Neural cell (in vitro differentiated cells): ENCODE results near the gene HSD3B7. TPM values are rescaled to one million over a fixed set of nuclear protein-coding genes. Genes with fewer than 3 reads are reported as not detected.

ENCODE experiments used
- H2AFZ ChIP-seq: fragments of 200-600, 300-800 bp; sonication (generic), shearing (Covaris generic); 2 replicates; pipeline ENCODE4 v1.6.0; 2014; ENCODE audit warnings: low read depth, mild to moderate bottlenecking, antibody characterized with exemption, low read length, moderate library complexity
- H3F3A ChIP-seq: fragments of 200-600 bp; shearing (Covaris generic); 2 replicates; pipeline ENCODE4 v1.6.1; 2016; ENCODE audit warnings: mild to moderate bottlenecking, moderate library complexity, mixed read lengths, antibody characterized with exemption, low read length; ENCODE audit not compliant: insufficient read depth, poor library complexity, severe bottlenecking
- H3K27ac ChIP-seq: fragments of 200-600, 300-800 bp; sonication (generic), shearing (Covaris generic); 2 replicates; pipeline ENCODE4 v1.5.1; 2014; ENCODE audit warnings: mild to moderate bottlenecking, low read length, moderate library complexity
- H3K27me3 ChIP-seq: fragments of 300-800, 200-600 bp; sonication (generic), shearing (Covaris generic); 2 replicates; pipeline ENCODE4 v1.6.0; 2014; ENCODE audit warnings: mild to moderate bottlenecking, low read depth, low read length, moderate library complexity; ENCODE audit not compliant: insufficient read depth
- H3K36me3 ChIP-seq: fragments of 300-800, 200-600 bp; sonication (generic), shearing (Covaris generic); 2 replicates; pipeline ENCODE4 v1.5.1; 2014; ENCODE audit warnings: mild to moderate bottlenecking, antibody characterized with exemption, low read length, moderate library complexity; ENCODE audit not compliant: insufficient read depth
- H3K4me2 ChIP-seq: fragments of 300-800, 200-600 bp; sonication (generic), shearing (Covaris generic); 2 replicates; pipeline ENCODE4 v1.6.0; 2014; ENCODE audit warnings: mild to moderate bottlenecking, low read length
- H3K4me3 ChIP-seq: fragments of 300-800, 200-600 bp; sonication (generic), shearing (Covaris generic); 2 replicates; pipeline ENCODE4 v1.5.1; 2014; ENCODE audit warnings: mild to moderate bottlenecking, low read length, moderate library complexity
- H3K79me2 ChIP-seq: fragments of 200-600 bp; shearing (Covaris generic); replicated peaks from 2 replicates; pipeline ENCODE4 v1.6.0; 2014; ENCODE audit warnings: mild to moderate bottlenecking, low read length, moderate library complexity; ENCODE audit not compliant: insufficient read depth
- H3K9ac ChIP-seq: fragments of 300-800, 200-600 bp; sonication (generic), shearing (Covaris generic); 2 replicates; pipeline ENCODE4 v1.6.1; 2016; ENCODE audit warnings: mild to moderate bottlenecking, low read length, mixed read lengths
- H3K9me2 ChIP-seq: fragments of 200-600 bp; shearing (Covaris generic); 2 replicates; pipeline ENCODE4 v1.6.1; 2016; ENCODE audit warnings: mild to moderate bottlenecking, low read length, mixed read lengths; ENCODE audit not compliant: insufficient read depth
- H3K9me3 ChIP-seq: fragments of 200-600, 300-800 bp; sonication (generic), shearing (Covaris generic); 2 replicates; pipeline ENCODE4 v1.6.1; 2016; ENCODE audit warnings: mild to moderate bottlenecking, mixed run types, low read length, moderate library complexity, mixed read lengths
- H4K20me1 ChIP-seq: fragments of 200-600 bp; shearing (Covaris generic); 2 replicates; pipeline ENCODE4 v1.6.1; 2016; ENCODE audit warnings: mild to moderate bottlenecking, mixed run types; ENCODE audit not compliant: insufficient read depth
- EP300 ChIP-seq: fragments of 450-650 bp; conservative IDR thresholded peaks from 2 replicates; pipeline ENCODE4 v1.6.1; 2014; ENCODE audit warnings: antibody characterized with exemption, mild to moderate bottlenecking, moderate library complexity; ENCODE audit not compliant: poor library complexity, severe bottlenecking
- EZH2 ChIP-seq: fragments of 200-600, 300-800 bp; shearing (Covaris generic), sonication (generic); IDR thresholded peaks from 2 replicates; pipeline ENCODE4 v1.6.1; 2014; ENCODE audit warnings: antibody characterized with exemption, low read length, borderline replicate concordance, mild to moderate bottlenecking; ENCODE audit not compliant: insufficient read depth, poor library complexity, severe bottlenecking
- MXI1 ChIP-seq: fragments of 450-650 bp; conservative IDR thresholded peaks from 2 replicates; pipeline ENCODE4 v1.6.1; 2014; ENCODE audit warnings: antibody characterized with exemption, mild to moderate bottlenecking; ENCODE audit not compliant: poor library complexity, severe bottlenecking
- POLR2AphosphoS5 ChIP-seq: IDR thresholded peaks from 2 replicates; pipeline ENCODE4 v1.6.1; 2012
- RAD21 ChIP-seq: fragments of 450-650 bp; conservative IDR thresholded peaks from 2 replicates; pipeline ENCODE4 v1.6.1; 2014; ENCODE audit warnings: antibody characterized with exemption, mild to moderate bottlenecking, moderate library complexity
- REST ChIP-seq: IDR thresholded peaks from 2 replicates; pipeline ENCODE4 v1.6.1; 2012; ENCODE audit warnings: borderline replicate concordance
- SMC3 ChIP-seq: fragments of 450-650 bp; conservative IDR thresholded peaks from 2 replicates; pipeline ENCODE4 v1.6.1; 2014; ENCODE audit warnings: antibody characterized with exemption, mild to moderate bottlenecking, moderate library complexity; ENCODE audit not compliant: poor library complexity
- TAF1 ChIP-seq: IDR thresholded peaks from 2 replicates; pipeline ENCODE4 v1.6.1; 2012; ENCODE audit warnings: low read depth
- polyA plus RNA-seq: library from polyadenylated mRNA; depleted of rRNA; stranded (reverse); fragments of >200 nt; gene quantifications from 2 replicates; pipeline ENCODE4 v1.2.3, GENCODE V29; 2014
- TF ChIP-seq, protein P1 (sequence below): fragments of 450-650 bp; IDR thresholded peaks from 2 replicates; pipeline ENCODE4 v1.5.1; 2014; ENCODE audit warnings: antibody characterized with exemption, mild to moderate bottlenecking, moderate library complexity; ENCODE audit not compliant: poor library complexity, severe bottlenecking

HSD3B7 gene
- polyA plus RNA-seq, 1 donor from 2014 or later, result 3.4 TPM

GRCh38 chr16:30979170-30980022 is 5.6 kb upstream of the HSD3B7 start:
- H3K9me2 ChIP-seq, result no peaks in the 10 kb centered on the region
- no peak overlapping the region for H3K9ac ChIP-seq
- TF ChIP-seq EP300 (no peak), TAF1 (no peak), SMC3 (no peak), EZH2 (no peak), RAD21 (no peak), REST (no peak), POLR2AphosphoS5 (no peak), MXI1 (no peak)
- TF ChIP-seq, protein P1, sequence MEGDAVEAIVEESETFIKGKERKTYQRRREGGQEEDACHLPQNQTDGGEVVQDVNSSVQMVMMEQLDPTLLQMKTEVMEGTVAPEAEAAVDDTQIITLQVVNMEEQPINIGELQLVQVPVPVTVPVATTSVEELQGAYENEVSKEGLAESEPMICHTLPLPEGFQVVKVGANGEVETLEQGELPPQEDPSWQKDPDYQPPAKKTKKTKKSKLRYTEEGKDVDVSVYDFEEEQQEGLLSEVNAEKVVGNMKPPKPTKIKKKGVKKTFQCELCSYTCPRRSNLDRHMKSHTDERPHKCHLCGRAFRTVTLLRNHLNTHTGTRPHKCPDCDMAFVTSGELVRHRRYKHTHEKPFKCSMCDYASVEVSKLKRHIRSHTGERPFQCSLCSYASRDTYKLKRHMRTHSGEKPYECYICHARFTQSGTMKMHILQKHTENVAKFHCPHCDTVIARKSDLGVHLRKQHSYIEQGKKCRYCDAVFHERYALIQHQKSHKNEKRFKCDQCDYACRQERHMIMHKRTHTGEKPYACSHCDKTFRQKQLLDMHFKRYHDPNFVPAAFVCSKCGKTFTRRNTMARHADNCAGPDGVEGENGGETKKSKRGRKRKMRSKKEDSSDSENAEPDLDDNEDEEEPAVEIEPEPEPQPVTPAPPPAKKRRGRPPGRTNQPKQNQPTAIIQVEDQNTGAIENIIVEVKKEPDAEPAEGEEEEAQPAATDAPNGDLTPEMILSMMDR, result no peak
- H3K27ac ChIP-seq, result no peak overlapping the region
- no peaks in the 10 kb centered on the region for H3F3A ChIP-seq
- no peak overlapping the region for H3K4me3 ChIP-seq
- H3K9me3 ChIP-seq, result no peaks in the 10 kb centered on the region
- H3K36me3 ChIP-seq, result no peaks in the 10 kb centered on the region
- H3K79me2 ChIP-seq, result no peaks in the 10 kb centered on the region
- H4K20me1 ChIP-seq, result no peaks in the 10 kb centered on the region
- H2AFZ ChIP-seq, result no peak overlapping the region
- no peaks in the 10 kb centered on the region for H3K27me3 ChIP-seq
- H3K4me2 ChIP-seq, result no peak overlapping the region

- no peaks in the 10 kb centered on the region for H4K20me1 ChIP-seq
- H3K36me3 ChIP-seq, result no peaks in the 10 kb centered on the region
- H3K9me3 ChIP-seq, result no peaks in the 10 kb centered on the region
- H3K79me2 ChIP-seq, result no peaks in the 10 kb centered on the region
- H2AFZ ChIP-seq, result no peak overlapping the region
- TF ChIP-seq RAD21 (no peak), EZH2 (no peak), SMC3 (no peak), TAF1 (no peak), POLR2AphosphoS5 (no peak), EP300 (no peak), MXI1 (no peak), REST (no peak)
- H3K4me3 ChIP-seq, result no peak overlapping the region
- no peak overlapping the region for H3K27ac ChIP-seq
- H3K9ac ChIP-seq, result no peak overlapping the region
- no peaks in the 10 kb centered on the region for H3K27me3 ChIP-seq
- no peak overlapping the region for H3K4me2 ChIP-seq
- no peaks in the 10 kb centered on the region for H3F3A ChIP-seq
- no peaks in the 10 kb centered on the region for H3K9me2 ChIP-seq
Measured at GRCh38 chr16:30980023-30980371, 5.0 kb upstream of the HSD3B7 start.
